GM12873 (cell line): ENCODE results near the gene PDYN.

Experiments used
- CTCF ChIP-seq: IDR thresholded peaks from 2 replicates; pipeline ENCODE4 v1.5.1; 2012; ENCODE audit warnings: low read depth, mild to moderate bottlenecking, moderate library complexity, low read length, control low read depth; ENCODE audit not compliant: insufficient read depth; ENCODE audit errors: missing control alignments

The PDYN gene

GRCh38 chr20:1950836-1951235 lies 43.0 kb downstream of the PDYN start:
- no peak for TF ChIP-seq CTCF

DNA sequence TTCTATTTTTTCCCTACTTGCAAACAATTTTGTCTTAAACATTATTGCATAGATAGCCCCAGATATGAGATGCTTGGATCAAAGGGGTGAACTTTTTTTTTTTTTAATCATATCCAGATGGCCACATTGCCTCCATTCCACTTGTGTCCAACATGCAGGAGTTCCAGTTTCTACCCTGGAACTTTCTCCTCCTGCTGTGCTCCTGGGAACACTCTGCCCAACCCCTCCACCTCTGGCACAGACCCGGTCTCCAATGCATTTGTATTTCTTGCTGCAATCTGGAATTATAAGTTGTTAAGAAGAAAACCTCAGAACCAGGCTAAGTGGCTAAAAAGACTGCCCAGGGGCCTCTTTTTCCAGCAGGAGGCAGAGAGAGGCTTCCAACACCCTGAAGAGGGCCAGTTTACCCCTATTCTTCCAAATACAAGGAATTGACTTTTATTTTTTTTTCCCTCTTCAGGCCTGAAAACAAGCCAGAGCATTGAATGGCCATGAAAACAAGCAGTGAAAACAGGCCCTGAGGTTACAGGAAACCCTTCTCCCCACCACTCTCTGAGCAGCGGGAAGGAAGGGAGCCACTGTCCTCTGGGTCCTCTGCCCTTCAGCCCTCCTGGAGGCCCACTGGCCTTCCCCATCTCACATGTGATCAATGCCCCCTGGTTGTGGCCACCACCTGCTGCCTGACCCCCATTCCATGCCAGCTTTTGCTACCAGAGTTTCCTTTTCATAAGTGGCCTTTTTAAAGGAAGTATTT lies 44.3 kb downstream of the PDYN start:
- no peak for TF ChIP-seq CTCF

DNA sequence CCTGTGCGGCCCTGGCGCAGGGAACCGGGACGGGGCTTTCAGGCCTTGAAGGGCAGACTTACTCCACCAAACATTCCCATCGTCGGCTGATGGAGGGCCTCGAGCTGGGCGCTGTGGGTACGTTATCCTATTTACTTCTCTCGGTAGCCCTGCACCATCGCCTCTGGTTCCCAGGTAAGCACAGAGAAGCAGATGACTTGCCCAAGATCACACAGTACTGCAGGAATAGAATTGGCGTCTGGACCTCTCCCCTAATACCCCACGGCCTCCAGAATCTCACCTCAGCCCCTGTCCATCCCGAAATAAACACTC lies 46.4 kb downstream of the PDYN start:
- TF ChIP-seq CTCF, result no peak

GRCh38 chr20:1946762-1947534 lies 46.9 kb downstream of the PDYN start:
- TF ChIP-seq CTCF, result no peak

- TF ChIP-seq CTCF, result no peak
These were observed 47.5 kb downstream of the PDYN start for GRCh38 chr20:1946442-1946761.

GRCh38 chr20:1945660-1946059 lies 48.2 kb downstream of the PDYN start:
- TF ChIP-seq CTCF, result no peak

GRCh38 chr20:1945134-1945618 lies 48.7 kb downstream of the PDYN start:
- TF ChIP-seq CTCF, result no peak
